ENCODE results near the gene KLHL29. TPM values are rescaled to one million over a fixed set of nuclear protein-coding genes. Genes with fewer than 3 reads are reported as not detected.

KLHL29 gene
- polyA plus RNA-seq, 1 of the 3 experiments (the other 2 are of a cell fraction) = 4.6 TPM

- TF ChIP-seq MEF2A (IDR thresholded peaks at IDR 0.05; ENCODE audit: borderline replicate concordance, low read depth) (no peak), USF2 (IDR thresholded peaks at IDR 0.05; ENCODE audit: borderline replicate concordance, low read depth, low read length) (no peak), GATA2 (CRISPR knock-in tag; IDR thresholded peaks at IDR 0.05) (no peak), MAX (IDR thresholded peaks at IDR 0.05; ENCODE audit: low read depth) (no peak)
- TF ChIP-seq, protein P1, sequence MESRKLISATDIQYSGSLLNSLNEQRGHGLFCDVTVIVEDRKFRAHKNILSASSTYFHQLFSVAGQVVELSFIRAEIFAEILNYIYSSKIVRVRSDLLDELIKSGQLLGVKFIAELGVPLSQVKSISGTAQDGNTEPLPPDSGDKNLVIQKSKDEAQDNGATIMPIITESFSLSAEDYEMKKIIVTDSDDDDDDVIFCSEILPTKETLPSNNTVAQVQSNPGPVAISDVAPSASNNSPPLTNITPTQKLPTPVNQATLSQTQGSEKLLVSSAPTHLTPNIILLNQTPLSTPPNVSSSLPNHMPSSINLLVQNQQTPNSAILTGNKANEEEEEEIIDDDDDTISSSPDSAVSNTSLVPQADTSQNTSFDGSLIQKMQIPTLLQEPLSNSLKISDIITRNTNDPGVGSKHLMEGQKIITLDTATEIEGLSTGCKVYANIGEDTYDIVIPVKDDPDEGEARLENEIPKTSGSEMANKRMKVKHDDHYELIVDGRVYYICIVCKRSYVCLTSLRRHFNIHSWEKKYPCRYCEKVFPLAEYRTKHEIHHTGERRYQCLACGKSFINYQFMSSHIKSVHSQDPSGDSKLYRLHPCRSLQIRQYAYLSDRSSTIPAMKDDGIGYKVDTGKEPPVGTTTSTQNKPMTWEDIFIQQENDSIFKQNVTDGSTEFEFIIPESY (IDR thresholded peaks at IDR 0.05; ENCODE audit: borderline replicate concordance, low read depth) = no peak
These were observed 29.9 kb downstream of the KLHL29 start (continued) for GRCh38 chr2:23414871-23415270.

DNA sequence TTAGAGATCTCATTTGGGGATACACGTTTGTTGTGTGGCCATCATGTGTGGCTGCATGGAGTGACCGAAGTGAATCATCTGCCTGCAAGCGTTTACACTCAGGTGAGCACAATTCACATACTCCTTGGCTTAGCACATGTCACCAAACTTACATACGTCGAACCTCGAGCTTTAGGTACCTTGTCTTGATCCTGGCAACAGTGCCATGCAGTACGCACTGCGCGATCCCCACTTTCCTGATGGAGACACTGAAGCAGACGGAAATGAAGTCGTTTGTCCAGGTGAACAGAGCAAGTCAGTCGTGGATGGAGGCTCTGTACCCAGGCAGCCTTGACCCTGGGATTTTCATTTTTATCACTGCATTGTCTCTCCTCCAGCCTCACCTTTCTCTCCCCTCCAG lies 32.3 kb downstream of the KLHL29 start:
- Histone ChIP-seq H2AFZ (ENCODE audit: low read depth) (no peak overlapping the region), H3K4me3 (ENCODE audit: low read depth in 2 of 2, low read length in 1 of 2) (no peak overlapping the region), H4K20me1 (ENCODE audit: insufficient read depth) (no peaks in the 10 kb centered on the region), H3K9me2 (no peaks in the 10 kb centered on the region), H3K9ac (no peak overlapping the region), H3K4me1 (ENCODE audit: control insufficient read depth in 1 of 2, insufficient read depth in 2 of 2, low read depth in 1 of 2, low read length in 1 of 2) (peaks cover 18 to 25% of the 10 kb centered on the region in 2 experiments; a peak in 3 of 4 replicates), H3K4me2 (no peak overlapping the region), H3K27ac (ENCODE audit: low read depth in 2 of 2, low read length in 1 of 2) (no peak overlapping the region), H3K79me2 (ENCODE audit: insufficient read depth) (no peaks in the 10 kb centered on the region; the same call in 1 of the 2 replicates), H3K36me3 (replicated peaks in 1 of 2; ENCODE audit: control insufficient read depth in 1 of 2, insufficient read depth in 2 of 2, low read length in 1 of 2) (no peaks in the 10 kb centered on the region), H3K9me3 (no peaks in the 10 kb centered on the region), H3F3A (replicated peaks; ENCODE audit: insufficient read depth) (peaks cover 1% of the 10 kb centered on the region), H3K27me3 (ENCODE audit: insufficient read depth) (no peaks in the 10 kb centered on the region)
- ChIA-PET POLR2A (no interaction called here), CTCF (interaction anchor here (1.4 kb wide), 1 partner anchor 334 kb away, joined by 3 read pairs; no protein-coding TSS in a partner anchor)
- DNase-seq = no peak
- TF ChIP-seq FOSL2 (IDR thresholded peaks at IDR 0.05; ENCODE audit: borderline replicate concordance, low read depth) (no peak), REST (IDR thresholded peaks at IDR 0.05; ENCODE audit: low read depth, low read length) (no peak), TEAD4 (IDR thresholded peaks at IDR 0.05; ENCODE audit: borderline replicate concordance, insufficient read depth) (no peak), SMC3 (IDR thresholded peaks at IDR 0.05; ENCODE audit: low read depth, low read length) (no peak), TCF12 (IDR thresholded peaks at IDR 0.05) (no peak)
- 80% methylated on average over 12 of the region's 12 CpGs for WGBS (ENCODE audit: low lambda C conversion rate)

Measured in SK-N-SH (cell line).